Endometrial microvascular endothelial cells (primary cell): Measurements from ENCODE around the gene NALF2. TPM values are rescaled to one million over a fixed set of nuclear protein-coding genes. Genes with fewer than 3 reads are reported as not detected.

Experiments used
- in situ Hi-C: cut with HindIII; loops from 2 replicates; pipeline ENCODE4 v1.10.0; 2017; ENCODE audit warnings: low sequenced_read_pairs, low pct_unique_long_range_greater_than_20kb; ENCODE audit errors: inconsistent ontology term
- total RNA-seq: library from RNA; depleted of rRNA; stranded (reverse); fragments of >200 nt; gene quantifications from one replicate; pipeline ENCODE4 v1.2.3, GENCODE V29; 2015; ENCODE audit errors: inconsistent ontology term

The NALF2 gene
- not detected for total RNA-seq

- in situ Hi-C loops: no loop called here
These were observed at the start of gene NALF2 for GRCh38 chrX:69503782-69504625. TSS of gene NALF2 (plus strand) at chrX:69504326. CDS start at chrX:69505283, 957 bp downstream.

- in situ Hi-C loops: no loop called here
These were observed 46.4 kb upstream of the NALF2 start for GRCh38 chrX:69457756-69458155.

GRCh38 chrX:69466546-69466945 lies 37.6 kb upstream of the NALF2 start:
- in situ Hi-C loops: no loop called here

- in situ Hi-C loops: no loop called here
These were observed 34.2 kb upstream of the NALF2 start for GRCh38 chrX:69469975-69470374.

GRCh38 chrX:69489625-69490024 lies 14.5 kb upstream of the NALF2 start:
- in situ Hi-C loops: no loop called here

- in situ Hi-C loops: no loop called here
These were observed 10.9 kb upstream of the NALF2 start for GRCh38 chrX:69493193-69493592.

- in situ Hi-C loops: no loop called here
These were observed 10.4 kb upstream of the NALF2 start for GRCh38 chrX:69493766-69494165.

- in situ Hi-C loops: no loop called here
These were observed 7.9 kb upstream of the NALF2 start for GRCh38 chrX:69496183-69496582.

- in situ Hi-C loops: no loop called here
These were observed 2.7 kb upstream of the NALF2 start for GRCh38 chrX:69501429-69501828.

- in situ Hi-C loops: no loop called here
These were observed 821 bp upstream of the NALF2 start for GRCh38 chrX:69503228-69503781.

- in situ Hi-C loops: no loop called here
These were observed 793 bp downstream of the NALF2 start for GRCh38 chrX:69504626-69505612.

GRCh38 chrX:69505772-69506616 lies 1.9 kb downstream of the NALF2 start:
- in situ Hi-C loops: no loop called here

GRCh38 chrX:69506617-69507499 lies 2.7 kb downstream of the NALF2 start:
- in situ Hi-C loops: no loop called here

- in situ Hi-C loops: no loop called here
These were observed 3.3 kb downstream of the NALF2 start for GRCh38 chrX:69507500-69507789.

- in situ Hi-C loops: no loop called here
These were observed 4.5 kb downstream of the NALF2 start for GRCh38 chrX:69508610-69509009.

- in situ Hi-C loops: no loop called here
These were observed 6.1 kb downstream of the NALF2 start for GRCh38 chrX:69510137-69510715.

GRCh38 chrX:69510914-69511513 lies 6.9 kb downstream of the NALF2 start:
- in situ Hi-C loops: no loop called here
